Upper lobe of left lung (tissue), 6 donors: ENCODE results near the gene DDX31. TPM values are rescaled to one million over a fixed set of nuclear protein-coding genes. Genes with fewer than 3 reads are reported as not detected.

ENCODE experiments used
- ATAC-seq, 2 donors: fragments of 200-7000 bp; cut with Tn5 transposase; one replicate each; pipeline ENCODE4 v1.9.1; 2022; ENCODE audit warnings: mild to moderate bottlenecking in 2 of 2, moderate library complexity in 2 of 2; ENCODE audit not compliant: low FRiP score in 2 of 2
- DNase-seq, 2 donors: peaks; one replicate each; pipeline ENCODE4 v3.0.0-alpha.2; 2019 to 2020
- H3K27ac ChIP-seq, 4 donors: fragments of 200-600 bp; sonication (generic); one replicate each; pipeline ENCODE4 v1.5.1; 2016 to 2019
- H3K27me3 ChIP-seq, 4 donors: fragments of 200-600 bp; sonication (generic); one replicate each; pipeline ENCODE4 v1.5.1; 2017 to 2019
- H3K36me3 ChIP-seq, 4 donors: fragments of 200-600 bp; sonication (generic); one replicate each; pipeline ENCODE4 v1.5.1; 2016 to 2019
- H3K4me1 ChIP-seq, 4 donors: fragments of 200-600 bp; sonication (generic); one replicate each; pipeline ENCODE4 v1.5.1; 2018 to 2019
- H3K4me3 ChIP-seq, 4 donors: fragments of 200-600 bp; sonication (generic); one replicate each; pipeline ENCODE4 v1.5.1; 2017 to 2019; ENCODE audit warnings: mild to moderate bottlenecking in 2 of 4, moderate library complexity in 1 of 4
- H3K9me3 ChIP-seq, 4 donors: fragments of 200-600 bp; sonication (generic); one replicate each; pipeline ENCODE4 v1.5.1; 2018 to 2019
- CTCF ChIP-seq, 6 experiments: fragments of 450-650 bp in 4 of 6; fragments of 200-600 bp in 2 of 6; sonication (generic) in 2 of 6; IDR thresholded peaks; one replicate each; pipeline ENCODE4 v1.5.1; 2016 to 2019; ENCODE audit warnings: antibody characterized with exemption in 6 of 6
- EP300 ChIP-seq, 4 donors: sonication (generic); formaldehyde crosslinking; IDR thresholded peaks; one replicate each; pipeline ENCODE4 v1.5.1; 2017; ENCODE audit warnings: antibody characterized with exemption in 4 of 4, control low read depth in 2 of 4
- POLR2A ChIP-seq, 4 donors: fragments of 450-650 bp; IDR thresholded peaks; one replicate each; pipeline ENCODE4 v1.5.1; 2016 to 2017; ENCODE audit warnings: antibody characterized with exemption in 4 of 4, mild to moderate bottlenecking in 2 of 4
- POLR2AphosphoS5 ChIP-seq, 2 donors: sonication (generic); formaldehyde crosslinking; IDR thresholded peaks; one replicate each; pipeline ENCODE4 v1.5.1; 2017; ENCODE audit warnings: antibody characterized with exemption in 2 of 2
- WGBS, 2 donors: methylation state at CpG; one replicate each; pipeline ENCODE4 v1.1.5; 2017 to 2018; 5-methylcytosine and 5-hydroxymethylcytosine counted together
- total RNA-seq, 6 donors: library from RNA; depleted of rRNA in 4 of 6; stranded (reverse); fragments of >200 nt in 4 of 6; gene quantifications; one replicate each; pipeline versions ENCODE4 v1.1.0 to v1.2.1, GENCODE V29; 2016 to 2021
- donor health status: DM: no; HTN: no; CAD: no; lungs with moderate emphysema.
- donor health status: DM: no; HTN: yes; CAD: no; lungs with severe emphysema.

Gene DDX31
- total RNA-seq, 6 donors from 2014 or later, result 13.5 to 22.1 (median 18.8) TPM

- Histone ChIP-seq H3K27ac (no peak overlapping the region), H3K4me1 (peaks cover 0 to 21% (median 9%) of the 10 kb centered on the region in 4 donors), H3K27me3 (peaks cover 0 to 46% (median 29%) of the 10 kb centered on the region in 4 donors), H3K36me3 (peaks cover 0 to 26% (median 20%) of the 10 kb centered on the region in 4 donors), H3K9me3 (no peaks in the 10 kb centered on the region), H3K4me3 (no peak overlapping the region)
- no peak for TF ChIP-seq EP300 (IDR thresholded peaks at IDR 0.05)
- no peak for TF ChIP-seq POLR2A (IDR thresholded peaks at IDR 0.05)
- no peak for TF ChIP-seq CTCF (IDR thresholded peaks at IDR 0.05)
- ATAC-seq, result no peak
- no peak for DNase-seq
- 52 to 64% methylated on average over 9 of the region's 9 CpGs for WGBS, 2 donors
Observed at GRCh38 chr9:132591751-132592314, 78.0 kb downstream of the DDX31 start.

- Histone ChIP-seq H3K27me3 (peaks cover 0 to 52% (median 33%) of the 10 kb centered on the region in 4 donors), H3K27ac (no peak overlapping the region), H3K36me3 (peaks cover 0 to 23% (median 19%) of the 10 kb centered on the region in 4 donors), H3K4me1 (peaks cover 0 to 21% (median 9%) of the 10 kb centered on the region in 4 donors), H3K4me3 (no peak overlapping the region), H3K9me3 (no peaks in the 10 kb centered on the region)
- ATAC-seq (no peak), DNase-seq (no peak)
- WGBS, 2 donors, result 29 to 33% methylated on average over 5 to 6 of the region's 6 CpGs
- TF ChIP-seq POLR2A (IDR thresholded peaks at IDR 0.05) (no peak), EP300 (IDR thresholded peaks at IDR 0.05) (no peak), POLR2AphosphoS5 (IDR thresholded peaks at IDR 0.05) (no peak), CTCF (IDR thresholded peaks at IDR 0.05) (no peak)
Observed at GRCh38 chr9:132591244-132591643, 78.5 kb downstream of the DDX31 start.

- no peak for TF ChIP-seq CTCF (IDR thresholded peaks at IDR 0.05)
- no peak for TF ChIP-seq POLR2A (IDR thresholded peaks at IDR 0.05)
- TF ChIP-seq EP300 (IDR thresholded peaks at IDR 0.05), result no peak
- no peak for TF ChIP-seq POLR2AphosphoS5 (IDR thresholded peaks at IDR 0.05)
- WGBS, 2 donors, result 4 to 5% methylated on average over 9 to 51 of the region's 73 CpGs
- Histone ChIP-seq H3K36me3 (peaks cover 0 to 20% (median 18%) of the 10 kb centered on the region in 4 donors), H3K4me1 (peaks cover 0 to 21% (median 9%) of the 10 kb centered on the region in 4 donors), H3K9me3 (no peaks in the 10 kb centered on the region), H3K27ac (no peak overlapping the region), H3K4me3 (no peak overlapping the region), H3K27me3 (peaks cover 0 to 59% (median 38%) of the 10 kb centered on the region in 4 donors)
- DNase-seq (peak in 1 of 2 donors; percentile 78), ATAC-seq (no peak)
Observed at GRCh38 chr9:132590318-132591182, 79.2 kb downstream of the DDX31 start.

- 8 to 15% methylated on average over 7 to 14 of the region's 17 CpGs for WGBS, 2 donors
- no peak for TF ChIP-seq EP300 (IDR thresholded peaks at IDR 0.05)
- no peak for TF ChIP-seq POLR2A (IDR thresholded peaks at IDR 0.05)
- H3K27me3 ChIP-seq, result peaks cover 0 to 64% (median 41%) of the 10 kb centered on the region in 4 donors
- H3K9me3 ChIP-seq, result no peaks in the 10 kb centered on the region
- peaks cover 0 to 21% (median 9%) of the 10 kb centered on the region in 4 donors for H3K4me1 ChIP-seq
- ATAC-seq, result no peak
- H3K27ac ChIP-seq, result no peak overlapping the region
- H3K4me3 ChIP-seq, result no peak overlapping the region
- peaks cover 0 to 16% (median 15%) of the 10 kb centered on the region in 4 donors for H3K36me3 ChIP-seq
- DNase-seq, result no peak
Observed at GRCh38 chr9:132590037-132590317, 79.8 kb downstream of the DDX31 start.
